ENCODE data around the gene TSTD1.

- TF ChIP-seq CTCF (IDR thresholded peaks at IDR 0.05; ENCODE audit: low read depth, low read length) (peak; percentile 84), EZH2phosphoT487 (IDR thresholded peaks at IDR 0.05; ENCODE audit: low read depth) (no peak)
These were observed 33.2 kb upstream of the TSTD1 start for GRCh38 chr1:161071886-161072371.

All from OCI-LY3 (cell line).